Measurements from ENCODE around the gene VAV1. TPM values are rescaled to one million over a fixed set of nuclear protein-coding genes. Genes with fewer than 3 reads are reported as not detected.

VAV1 gene
- total and polyA plus RNA-seq, 9 of the 15 experiments (the other 6 are each of a cell fraction or from before 2014, with no cell fraction given), result 0.46 to 20.1 (median 11.1) TPM

- no peak for TF ChIP-seq CHD7 (IDR thresholded peaks at IDR 0.05; ENCODE audit: low read depth, low read length)
- no peak for TF ChIP-seq RUNX1 (IDR thresholded peaks at IDR 0.05; ENCODE audit: low read depth)
- no peak for TF ChIP-seq SMARCA5 (IDR thresholded peaks at IDR 0.05)
- no peak for TF ChIP-seq CBFA2T3 (IDR thresholded peaks at IDR 0.05)
- TF ChIP-seq ZNF707 (CRISPR knock-in tag; conservative IDR thresholded peaks at IDR 0.05), result no peak
- peak; percentile 30 for TF ChIP-seq MEIS2 (IDR thresholded peaks at IDR 0.05; ENCODE audit: partially characterized antibody)
- peak; percentile 56; the same call in 1 of the 2 replicates for TF ChIP-seq RFX5 (IDR thresholded peaks at IDR 0.05; ENCODE audit: low read depth, low read length)
- no peak for TF ChIP-seq HSF4 (CRISPR knock-in tag; IDR thresholded peaks at IDR 0.05; ENCODE audit: borderline replicate concordance)
- no peak for TF ChIP-seq ZNF785 (CRISPR knock-in tag; IDR thresholded peaks at IDR 0.05)
- no peak for TF ChIP-seq HDGF (IDR thresholded peaks at IDR 0.05)
- peak; percentile 99 for TF ChIP-seq PCBP1 (IDR thresholded peaks at IDR 0.05; ENCODE audit: low read depth, low read length, poor library complexity, severe bottlenecking)
- no peak for TF ChIP-seq NELFE (IDR thresholded peaks at IDR 0.05; ENCODE audit: insufficient read depth, insufficient read length)
- TF ChIP-seq VEZF1 (CRISPR knock-in tag; IDR thresholded peaks at IDR 0.05), result peak; percentile 82
- no peak for TF ChIP-seq CHD4 (IDR thresholded peaks at IDR 0.05; ENCODE audit: insufficient read depth, insufficient replicate concordance, low read depth, low read length, poor library complexity, severe bottlenecking)
Observed at GRCh38 chr19:6737284-6737872, 35.1 kb upstream of the VAV1 start, which contains the start of gene GPR108 (continued).

All from K562 (cell line).